ENCODE results near the gene FRMD4A. TPM values are rescaled to one million over a fixed set of nuclear protein-coding genes. Genes with fewer than 3 reads are reported as not detected.
"Not testable (repeated sequence)": the region's sequence is repeated elsewhere in the genome, so short reads cannot be mapped to it uniquely, and the experiment has no call there.

The FRMD4A gene
- total and polyA plus RNA-seq, 11 donors, result 12.2 to 58.1 (median 28.1) TPM

GRCh38 chr10:13921941-13922340 is 408.8 kb downstream of the FRMD4A start:
- Histone ChIP-seq H3K4me3 (no peak overlapping the region), H3K27ac (no peak overlapping the region), H3K27me3 (no peaks in the 10 kb centered on the region), H3K4me1 (peaks cover 0 to 7% (median 0%) of the 10 kb centered on the region in 12 donors), H3K9me3 (no peaks in the 10 kb centered on the region), H3K36me3 (no peaks in the 10 kb centered on the region)
- no peak for ATAC-seq
- no peak for DNase-seq
- TF ChIP-seq, protein P1, sequence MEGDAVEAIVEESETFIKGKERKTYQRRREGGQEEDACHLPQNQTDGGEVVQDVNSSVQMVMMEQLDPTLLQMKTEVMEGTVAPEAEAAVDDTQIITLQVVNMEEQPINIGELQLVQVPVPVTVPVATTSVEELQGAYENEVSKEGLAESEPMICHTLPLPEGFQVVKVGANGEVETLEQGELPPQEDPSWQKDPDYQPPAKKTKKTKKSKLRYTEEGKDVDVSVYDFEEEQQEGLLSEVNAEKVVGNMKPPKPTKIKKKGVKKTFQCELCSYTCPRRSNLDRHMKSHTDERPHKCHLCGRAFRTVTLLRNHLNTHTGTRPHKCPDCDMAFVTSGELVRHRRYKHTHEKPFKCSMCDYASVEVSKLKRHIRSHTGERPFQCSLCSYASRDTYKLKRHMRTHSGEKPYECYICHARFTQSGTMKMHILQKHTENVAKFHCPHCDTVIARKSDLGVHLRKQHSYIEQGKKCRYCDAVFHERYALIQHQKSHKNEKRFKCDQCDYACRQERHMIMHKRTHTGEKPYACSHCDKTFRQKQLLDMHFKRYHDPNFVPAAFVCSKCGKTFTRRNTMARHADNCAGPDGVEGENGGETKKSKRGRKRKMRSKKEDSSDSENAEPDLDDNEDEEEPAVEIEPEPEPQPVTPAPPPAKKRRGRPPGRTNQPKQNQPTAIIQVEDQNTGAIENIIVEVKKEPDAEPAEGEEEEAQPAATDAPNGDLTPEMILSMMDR (IDR thresholded peaks at IDR 0.05), result no peak
- no peak for TF ChIP-seq POLR2A (IDR thresholded peaks at IDR 0.05)
- intact Hi-C loops (cut with DNase I), result no loop called here
- WGBS, 4 donors, result 59 to 63% (median 62%) methylated on average over 3 of the region's 3 CpGs

DNA sequence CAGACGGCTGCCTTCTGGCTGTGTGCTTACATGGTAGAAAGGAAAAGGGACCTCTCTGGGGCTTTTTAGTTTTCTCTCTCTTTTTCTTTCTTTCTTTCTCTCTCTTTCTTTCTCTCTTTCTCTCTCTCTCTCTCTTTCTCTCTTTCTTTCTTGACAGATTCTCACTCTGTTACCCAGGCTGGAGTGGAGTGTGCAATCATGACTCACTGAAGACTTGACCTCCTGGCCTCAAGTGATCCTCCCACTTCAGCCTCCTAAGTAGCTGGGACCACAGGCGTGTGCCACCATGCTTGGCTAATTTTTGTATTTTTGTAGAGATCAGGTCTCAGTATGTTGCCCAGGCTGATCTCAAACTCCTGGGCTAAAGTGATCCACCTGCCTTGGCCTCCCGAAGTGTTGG is 409.6 kb downstream of the FRMD4A start:
- intact Hi-C loops (cut with DNase I); H3K36me3 ChIP-seq: not testable (repeated sequence)
- 63 to 83% (median 73%) methylated on average over 3 of the region's 3 CpGs for WGBS, 4 donors

GRCh38 chr10:13920465-13920864 is 410.3 kb downstream of the FRMD4A start:
- TF ChIP-seq, protein P1 (IDR thresholded peaks at IDR 0.05), result no peak
- no peak for TF ChIP-seq POLR2A (IDR thresholded peaks at IDR 0.05)

More for the DNA sequence above, 409.6 kb downstream of the FRMD4A start:
- H3K4me3 ChIP-seq, H3K27me3 ChIP-seq, H3K9me3 ChIP-seq, ATAC-seq, H3K4me1 ChIP-seq, DNase-seq, H3K27ac ChIP-seq: not testable (repeated sequence)

DNA sequence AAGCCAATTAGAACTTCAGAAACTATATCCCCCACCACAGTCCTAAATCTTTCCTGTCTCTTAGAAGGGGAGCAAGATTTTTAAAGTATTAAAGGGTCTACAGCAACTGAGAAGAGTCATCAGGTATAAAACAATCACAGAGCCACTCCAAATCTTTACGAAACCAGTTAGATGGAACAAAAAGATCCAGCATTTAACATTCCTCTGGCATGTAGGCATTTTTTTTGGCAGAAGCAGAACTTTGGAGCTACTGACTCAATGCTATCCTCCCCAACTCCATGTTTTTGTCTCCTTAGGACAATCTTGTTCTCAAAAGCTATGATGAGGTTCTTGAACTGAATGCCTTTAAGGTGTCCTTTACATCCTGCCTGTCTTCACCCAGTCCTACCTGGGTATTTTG is 410.7 kb downstream of the FRMD4A start:
- 91 to 97% (median 95%) methylated on average over 1 of the region's 1 CpG for WGBS, 4 donors
- no peaks in the 10 kb centered on the region for H3K36me3 ChIP-seq
- intact Hi-C loops (cut with DNase I), result no loop called here
- TF ChIP-seq POLR2A (IDR thresholded peaks at IDR 0.05), result no peak
- TF ChIP-seq, protein P1 (IDR thresholded peaks at IDR 0.05), result no peak
- DNase-seq, result no peak
- H3K4me3 ChIP-seq, result no peak overlapping the region
- ATAC-seq, result no peak
- H3K9me3 ChIP-seq, result no peaks in the 10 kb centered on the region
- peaks cover 0 to 6% (median 0%) of the 10 kb centered on the region in 12 donors for H3K4me1 ChIP-seq
- no peaks in the 10 kb centered on the region for H3K27me3 ChIP-seq
- no peak overlapping the region for H3K27ac ChIP-seq

More at GRCh38 chr10:13920465-13920864, 410.3 kb downstream of the FRMD4A start:
- ATAC-seq (no peak), DNase-seq (no peak)
- intact Hi-C loops (cut with DNase I), result no loop called here
- Histone ChIP-seq H3K9me3 (no peaks in the 10 kb centered on the region), H3K36me3 (no peaks in the 10 kb centered on the region), H3K4me1 (peaks cover 0 to 6% (median 0%) of the 10 kb centered on the region in 12 donors), H3K4me3 (no peak overlapping the region), H3K27me3 (no peaks in the 10 kb centered on the region), H3K27ac (no peak overlapping the region)
- 28 to 33% (median 32%) methylated on average over 3 of the region's 3 CpGs for WGBS, 4 donors

- ATAC-seq (no peak), DNase-seq (no peak)
- no peaks in the 10 kb centered on the region for H3K4me1 ChIP-seq
- no peak overlapping the region for H3K27ac ChIP-seq
- no peaks in the 10 kb centered on the region for H3K9me3 ChIP-seq
- H3K36me3 ChIP-seq, result no peaks in the 10 kb centered on the region
- 84 to 94% (median 91%) methylated on average over 3 of the region's 3 CpGs for WGBS, 4 donors
- no peak overlapping the region for H3K4me3 ChIP-seq
- intact Hi-C loops (cut with DNase I), result no loop called here
- TF ChIP-seq POLR2A (IDR thresholded peaks at IDR 0.05), result no peak
- TF ChIP-seq, protein P1 (IDR thresholded peaks at IDR 0.05), result no peak
- H3K27me3 ChIP-seq, result no peaks in the 10 kb centered on the region
Measured at GRCh38 chr10:13917791-13918190, 412.9 kb downstream of the FRMD4A start.

Measured in heart left ventricle (tissue), 16 donors.